Mucosa of descending colon (tissue), 3 donors: ENCODE measurements around the gene ASTN2. TPM values are rescaled to one million over a fixed set of nuclear protein-coding genes. Genes with fewer than 3 reads are reported as not detected.
A peak's percentile ranks its signal among the peaks of the same experiment; 100 is the strongest.

Experiments used
- ATAC-seq: fragments of 200-7000 bp; cut with Tn5 transposase; one replicate; pipeline ENCODE4 v1.9.1; 2020; ENCODE audit warnings: mild to moderate bottlenecking, moderate library complexity
- DNase-seq, 3 donors: peaks; one replicate each; pipeline ENCODE4 v3.0.0-alpha.2; 2020
- H3K36me3 ChIP-seq: fragments of 200-600 bp; one replicate; pipeline ENCODE4 v1.8.0; 2021; ENCODE audit warnings: low read depth, mild to moderate bottlenecking
- H3K4me1 ChIP-seq: fragments of 200-600 bp; one replicate; pipeline ENCODE4 v1.8.0; 2021; ENCODE audit warnings: low read depth, mild to moderate bottlenecking
- H3K4me3 ChIP-seq: fragments of 200-600 bp; one replicate; pipeline ENCODE4 v1.8.0; 2021; ENCODE audit warnings: mild to moderate bottlenecking
- H3K9me3 ChIP-seq: fragments of 200-600 bp; one replicate; pipeline ENCODE4 v1.8.0; 2021; ENCODE audit warnings: mild to moderate bottlenecking
- CTCF ChIP-seq: fragments of 200-600 bp; IDR thresholded peaks from one replicate; pipeline ENCODE4 v1.8.0; 2022; ENCODE audit warnings: antibody characterized with exemption, mild to moderate bottlenecking
- intact Hi-C, 2 donors: fragments of 100-400 bp; cut with DNase I in 1 of 2; cut with micrococcal nuclease in 1 of 2; formaldehyde crosslinking; loops; one replicate each; pipeline versions ENCODE4 v1.11.0 to v1.11.1; 2022; cut with DNase I, micrococcal nuclease
- total RNA-seq, 3 donors: library from RNA; stranded (reverse); fragmentation: NEBNext Ultra II Directional in 2 of 3; extraction: Animal tissue kit (Norgen Biotek cat#: 25700) in 2 of 3; gene quantifications; one replicate each; pipeline versions ENCODE4 v1.2.1 to v1.2.4, GENCODE V29; 2021 to 2023
- donor health status: DM: no; HTN: no; CAD: no; lungs with moderate emphysema.
- donor health status: DM: no; HTN: no; CAD: no.
- donor health status: DM: no; HTN: yes; CAD: no.

The ASTN2 gene
- total RNA-seq, 3 donors from 2014 or later: 3.5 to 6.1 (median 5.4) TPM

- Histone ChIP-seq H3K4me3 (no peak overlapping the region), H3K4me1 (peaks cover 45% of the 10 kb centered on the region), H3K36me3 (no peaks in the 10 kb centered on the region), H3K9me3 (no peaks in the 10 kb centered on the region)
- no peak for TF ChIP-seq CTCF
- no peak for DNase-seq
- ATAC-seq: no peak
- intact Hi-C loops: no loop called here
These were observed 725.3 kb downstream of the ASTN2 start for GRCh38 chr9:116689486-116690032.

GRCh38 chr9:116688806-116689485 lies 725.9 kb downstream of the ASTN2 start:
- intact Hi-C loops: no loop called here
- no peak overlapping the region for H3K4me3 ChIP-seq
- no peaks in the 10 kb centered on the region for H3K36me3 ChIP-seq
- H3K9me3 ChIP-seq: no peaks in the 10 kb centered on the region
- peaks cover 45% of the 10 kb centered on the region for H3K4me1 ChIP-seq
- no peak for TF ChIP-seq CTCF
- ATAC-seq (no peak), DNase-seq (no peak)

- Histone ChIP-seq H3K9me3 (no peaks in the 10 kb centered on the region), H3K36me3 (no peaks in the 10 kb centered on the region), H3K4me1 (peaks cover 37% of the 10 kb centered on the region), H3K4me3 (peak overlapping the region; percentile 48)
- no peak for TF ChIP-seq CTCF
- ATAC-seq (peak; percentile 16), DNase-seq (no peak)
- intact Hi-C loops: no loop called here
These were observed 727.1 kb downstream of the ASTN2 start for GRCh38 chr9:116687754-116688135.

GRCh38 chr9:116687074-116687753 lies 727.6 kb downstream of the ASTN2 start, which contains the start of gene TRIM32:
TSS of gene TRIM32 (plus strand) at chr9:116687305. CDS start at chr9:116697743, 10,438 bp downstream.
- TF ChIP-seq CTCF: no peak
- intact Hi-C loops: no loop called here
- Histone ChIP-seq H3K9me3 (no peaks in the 10 kb centered on the region), H3K36me3 (no peaks in the 10 kb centered on the region), H3K4me3 (peak within 1 kb of the TSS; percentile 48), H3K4me1 (peaks cover 32% of the 10 kb centered on the region)
- peak; percentile 93 to 96 (median 94) for DNase-seq
- peak; percentile 98 for ATAC-seq

GRCh38 chr9:116686693-116687073 lies 728.2 kb downstream of the ASTN2 start:
- no peak for TF ChIP-seq CTCF
- no peaks in the 10 kb centered on the region for H3K36me3 ChIP-seq
- H3K9me3 ChIP-seq: no peaks in the 10 kb centered on the region
- H3K4me3 ChIP-seq: peak overlapping the region; percentile 48
- intact Hi-C loops: no loop called here
- DNase-seq (peak in 1 of 3 donors; percentile 30), ATAC-seq (peak; percentile 42)
- peaks cover 27% of the 10 kb centered on the region for H3K4me1 ChIP-seq
